Adipocyte (in vitro differentiated cells): ENCODE results near the gene DPY19L1.
"Not testable (repeated sequence)": the region's sequence is repeated elsewhere in the genome, so short reads cannot be mapped to it uniquely, and the experiment has no call there.

ENCODE experiments used
- DNase-seq: peaks from one replicate; pipeline ENCODE4 v3.0.0-alpha.2; 2015; ENCODE audit warnings: low read depth
- H3K27me3 ChIP-seq: replicated peaks from 2 replicates; pipeline ENCODE4 v1.7.0; 2013; ENCODE audit warnings: mild to moderate bottlenecking, low read length, moderate library complexity; ENCODE audit not compliant: control insufficient read depth, insufficient read depth
- H3K36me3 ChIP-seq: 2 replicates; pipeline ENCODE4 v1.7.0; 2013; ENCODE audit warnings: low read length, mild to moderate bottlenecking, moderate library complexity; ENCODE audit not compliant: control insufficient read depth, insufficient read depth, severe bottlenecking
- H3K4me1 ChIP-seq: 2 replicates; pipeline ENCODE4 v1.7.0; 2013; ENCODE audit warnings: mild to moderate bottlenecking, low read length, moderate library complexity; ENCODE audit not compliant: control insufficient read depth, insufficient read depth
- H3K4me3 ChIP-seq: 2 replicates; pipeline ENCODE4 v1.7.0; 2013; ENCODE audit warnings: mild to moderate bottlenecking, low read length, moderate library complexity
- H3K9ac ChIP-seq: 2 replicates; pipeline ENCODE4 v1.7.0; 2013; ENCODE audit warnings: mild to moderate bottlenecking, low read length, moderate library complexity
- H3K9me3 ChIP-seq: 2 replicates; pipeline ENCODE4 v1.7.0; 2013; ENCODE audit warnings: mild to moderate bottlenecking, low read length, moderate library complexity; ENCODE audit not compliant: control insufficient read depth

Gene DPY19L1

DNA sequence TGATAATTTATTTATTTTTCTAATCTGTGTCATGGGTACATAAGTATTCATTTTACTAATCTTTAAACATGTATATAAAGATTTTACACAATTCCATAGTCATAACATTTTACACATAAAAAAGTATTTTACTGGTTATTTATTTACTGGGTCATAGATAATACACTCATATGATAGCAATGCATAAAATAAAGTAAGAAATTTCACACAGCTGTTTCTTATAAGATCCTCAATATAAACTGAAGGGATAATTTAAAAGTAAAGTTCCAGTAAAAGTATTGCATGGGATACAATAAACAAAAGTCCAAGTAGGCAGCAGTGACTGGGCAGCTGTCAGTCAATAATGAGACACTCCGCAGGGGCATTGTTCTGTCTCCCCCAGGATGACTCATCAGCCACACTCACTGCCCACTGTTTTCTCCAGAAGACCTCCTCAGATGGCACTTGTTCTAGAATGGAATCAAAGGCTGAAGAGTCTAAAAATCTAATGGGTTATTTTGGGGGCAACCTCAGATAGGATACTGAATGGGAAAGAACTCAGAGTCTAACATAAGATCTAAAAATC, 32.7 kb downstream of the DPY19L1 start:
- Histone ChIP-seq H3K27me3 (no peaks in the 10 kb centered on the region), H3K9me3 (no peaks in the 10 kb centered on the region), H3K4me1 (peaks cover 30% of the 10 kb centered on the region), H3K36me3 (no peaks in the 10 kb centered on the region), H3K9ac (no peak overlapping the region), H3K4me3 (no peak overlapping the region)
- peak; percentile 53 for DNase-seq

GRCh38 chr7:35003679-35004303, 33.5 kb downstream of the DPY19L1 start:
- peak overlapping the region; percentile 20 for H3K9ac ChIP-seq
- H3K4me3 ChIP-seq: peak overlapping the region; percentile 10
- no peaks in the 10 kb centered on the region for H3K36me3 ChIP-seq
- H3K4me1 ChIP-seq: peaks cover 30% of the 10 kb centered on the region
- DNase-seq: peak; percentile 80
- H3K27me3 ChIP-seq: no peaks in the 10 kb centered on the region
- no peaks in the 10 kb centered on the region for H3K9me3 ChIP-seq

GRCh38 chr7:35003177-35003650, 34.1 kb downstream of the DPY19L1 start:
- peak overlapping the region; percentile 10 for H3K4me3 ChIP-seq
- peak overlapping the region; percentile 20 for H3K9ac ChIP-seq
- H3K27me3 ChIP-seq, H3K36me3 ChIP-seq, H3K9me3 ChIP-seq: not testable (repeated sequence)
- DNase-seq: peak; percentile 53
- H3K4me1 ChIP-seq: peaks cover 30% of the 10 kb centered on the region

GRCh38 chr7:34998335-34998734, 39.0 kb downstream of the DPY19L1 start:
- not testable (repeated sequence) for DNase-seq, H3K9ac ChIP-seq, H3K4me1 ChIP-seq, H3K4me3 ChIP-seq, H3K27me3 ChIP-seq, H3K36me3 ChIP-seq, H3K9me3 ChIP-seq

GRCh38 chr7:34996423-34997090, 40.7 kb downstream of the DPY19L1 start:
- not testable (repeated sequence) for H3K9ac ChIP-seq, H3K9me3 ChIP-seq, H3K36me3 ChIP-seq, H3K4me1 ChIP-seq, H3K27me3 ChIP-seq, H3K4me3 ChIP-seq, DNase-seq

DNA sequence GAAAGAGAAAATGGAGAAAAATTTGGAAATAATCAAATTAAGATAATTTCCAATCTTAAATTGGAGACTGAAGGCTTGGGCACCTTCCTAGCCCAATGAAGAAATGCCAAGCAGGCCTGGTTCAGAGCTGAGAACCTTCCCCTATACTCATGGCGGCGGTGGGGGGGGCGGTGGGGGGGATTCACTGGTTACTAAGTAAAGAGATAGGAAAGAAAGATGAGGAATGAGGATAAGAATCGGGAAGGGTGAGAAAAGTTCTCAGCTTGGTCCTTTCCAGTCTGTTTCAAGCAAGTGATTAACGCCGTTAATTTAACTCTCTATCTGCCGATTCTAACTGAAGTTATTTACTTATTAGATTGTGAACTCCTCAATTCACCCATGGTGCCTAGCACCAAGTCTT, 41.5 kb downstream of the DPY19L1 start:
- DNase-seq: no peak
- Histone ChIP-seq H3K9ac (no peak overlapping the region), H3K27me3 (no peaks in the 10 kb centered on the region), H3K36me3 (no peaks in the 10 kb centered on the region), H3K4me3 (no peak overlapping the region), H3K4me1 (no peaks in the 10 kb centered on the region), H3K9me3 (no peaks in the 10 kb centered on the region)

DNA sequence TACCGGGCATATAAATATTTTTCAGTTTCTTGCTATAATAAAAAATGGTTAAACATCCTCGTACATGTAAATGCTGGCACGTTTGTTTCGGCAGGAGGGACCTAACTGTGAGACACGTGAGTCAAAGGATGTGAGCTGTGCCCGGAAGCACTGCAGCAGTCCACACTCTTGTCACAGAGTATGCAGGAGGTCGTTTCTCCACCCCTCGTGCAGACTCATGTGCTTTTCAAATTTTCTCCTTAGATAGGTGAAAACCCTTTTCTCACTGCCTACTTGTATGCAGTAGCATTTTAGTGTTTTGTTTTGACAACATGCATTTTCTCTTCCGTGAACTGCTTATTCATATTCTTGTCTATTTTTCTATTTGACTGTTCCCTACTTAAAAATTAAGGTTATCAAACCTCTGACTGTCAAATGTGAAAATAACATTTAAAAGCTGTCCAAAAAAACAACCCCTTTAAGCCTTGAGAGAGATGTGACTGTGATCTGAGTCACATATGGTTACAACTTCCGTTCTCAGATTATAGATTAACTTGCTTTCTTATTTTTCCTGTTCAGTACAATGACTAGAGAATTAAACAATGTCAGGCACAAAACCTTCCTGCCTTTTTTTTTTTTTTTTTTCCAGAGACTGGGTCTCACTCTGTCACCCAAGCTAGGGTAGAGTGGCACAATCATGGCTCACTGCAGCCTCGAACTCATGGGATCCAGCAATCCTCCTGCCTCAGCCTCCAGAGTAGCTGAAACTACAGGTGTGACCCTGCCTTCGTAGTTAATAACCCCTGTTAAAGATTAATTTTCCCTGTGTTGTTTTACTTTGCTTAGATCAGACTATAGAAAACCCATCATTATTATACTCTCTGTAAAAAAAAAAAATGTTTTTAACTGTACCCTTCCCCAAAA, 45.1 kb downstream of the DPY19L1 start:
- H3K4me1 ChIP-seq: no peaks in the 10 kb centered on the region
- H3K9ac ChIP-seq: no peak overlapping the region
- H3K9me3 ChIP-seq: no peaks in the 10 kb centered on the region
- H3K36me3 ChIP-seq: no peaks in the 10 kb centered on the region
- H3K27me3 ChIP-seq: no peaks in the 10 kb centered on the region
- DNase-seq: peak; percentile 9
- no peak overlapping the region for H3K4me3 ChIP-seq

DNA sequence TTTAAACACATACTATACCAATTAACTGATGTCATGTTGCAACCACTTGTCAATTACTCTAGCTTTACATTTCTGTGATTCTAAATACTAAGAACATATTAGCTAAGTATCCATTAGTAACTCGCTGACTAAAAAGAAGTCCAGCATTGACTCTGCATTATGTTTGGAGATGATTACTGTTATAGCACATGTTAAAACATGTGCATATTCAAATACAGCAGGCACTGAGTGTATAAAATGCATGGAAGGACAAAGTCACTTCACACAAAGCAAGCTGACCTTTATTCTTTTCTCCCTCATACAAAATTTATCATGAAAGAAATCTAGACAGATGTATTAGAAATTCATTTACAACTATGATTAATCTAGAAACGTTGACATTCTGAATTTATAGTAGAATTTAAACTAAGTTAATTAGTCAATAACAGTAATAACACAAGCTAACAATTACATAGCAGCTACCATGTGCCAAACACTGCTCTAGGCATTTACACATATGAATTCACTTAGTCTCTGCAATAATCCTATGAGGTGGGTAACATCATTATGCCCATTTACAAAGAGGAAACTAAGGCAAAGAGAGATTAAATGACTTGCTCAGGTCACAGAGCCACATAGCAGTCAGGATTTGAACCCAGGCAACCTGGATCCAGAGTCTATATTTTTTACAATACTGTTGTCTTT, 48.7 kb downstream of the DPY19L1 start:
- H3K9me3 ChIP-seq, H3K27me3 ChIP-seq, H3K4me1 ChIP-seq, H3K9ac ChIP-seq, H3K36me3 ChIP-seq, DNase-seq, H3K4me3 ChIP-seq: not testable (repeated sequence)

DNA sequence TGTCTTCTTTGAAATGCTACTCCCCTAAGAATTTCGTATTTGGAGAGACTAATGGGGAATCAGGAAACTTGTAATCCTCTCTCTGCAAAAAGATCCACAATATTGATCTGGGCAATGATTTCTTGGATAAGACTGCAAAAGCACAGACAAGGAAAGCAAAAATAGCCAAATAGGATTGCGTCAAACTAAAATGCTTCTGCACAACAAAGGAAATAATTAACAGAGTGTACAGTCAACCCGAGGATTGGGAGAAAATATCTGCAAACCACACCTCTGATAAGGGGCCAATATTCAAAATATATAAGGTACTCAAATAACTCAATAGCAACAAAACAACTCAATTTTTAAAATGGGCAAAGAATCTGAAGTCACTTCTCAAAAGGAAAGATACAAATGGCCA, 52.1 kb downstream of the DPY19L1 start:
- not testable (repeated sequence) for H3K4me1 ChIP-seq, DNase-seq, H3K36me3 ChIP-seq, H3K9ac ChIP-seq, H3K27me3 ChIP-seq, H3K4me3 ChIP-seq, H3K9me3 ChIP-seq

- H3K36me3 ChIP-seq, H3K9me3 ChIP-seq, H3K4me1 ChIP-seq, H3K27me3 ChIP-seq, H3K4me3 ChIP-seq, DNase-seq, H3K9ac ChIP-seq: not testable (repeated sequence)
Measured at GRCh38 chr7:34984140-34984539, 53.1 kb downstream of the DPY19L1 start.
